ENCODE measurements around the gene CHSY1. TPM values are rescaled to one million over a fixed set of nuclear protein-coding genes. Genes with fewer than 3 reads are reported as not detected.

The CHSY1 gene
- total and polyA plus RNA-seq, 10 of the 15 experiments (the other 5 are each of a cell fraction or from before 2014, with no cell fraction given) = 1.4 to 31.2 (median 10.5) TPM

DNA sequence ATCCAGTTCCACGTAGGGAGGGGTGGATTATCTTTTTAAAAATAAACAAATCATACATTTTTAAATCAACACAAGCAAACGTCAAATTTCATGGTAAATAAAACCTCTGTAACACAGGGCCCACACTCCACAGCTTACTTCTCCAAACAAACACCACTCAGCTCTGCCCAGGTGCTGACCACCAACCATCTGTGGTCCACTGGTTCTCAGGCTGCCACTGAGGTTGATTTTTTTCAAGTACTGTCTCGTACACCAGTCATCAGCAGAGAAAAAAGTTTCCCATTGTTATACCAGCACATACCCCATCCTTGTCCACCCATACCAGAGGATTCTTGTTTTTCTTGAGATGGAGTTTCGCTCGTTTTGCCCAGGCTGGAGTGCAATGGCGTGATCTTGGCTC lies 32.4 kb downstream of the CHSY1 start:
- ChIA-PET CTCF (no interaction called here), RAD21 (ENCODE audit: unreplicated experiment) (no interaction called here), POLR2A (no interaction called here), SMC1A (ENCODE audit: uncharacterized antibody, unreplicated experiment) (no interaction called here)
- Histone ChIP-seq H3K4me2 (ENCODE audit: control insufficient read depth, insufficient read depth) (no peak overlapping the region), H3K4me3 (no peak overlapping the region), H3K79me2 (ENCODE audit: control insufficient read depth, insufficient read depth, low read length) (peaks cover 39% of the 10 kb centered on the region), H3K27me3 (replicated peaks in 1 of 2; ENCODE audit: control insufficient read depth in 2 of 2, insufficient read depth in 2 of 2, low read length in 1 of 2) (no peaks in the 10 kb centered on the region), H2AFZ (ENCODE audit: control insufficient read depth, low read depth, low read length) (no peak overlapping the region), H3K9me3 (replicated peaks; ENCODE audit: control insufficient read depth, insufficient read depth, low read length) (no peaks in the 10 kb centered on the region), H3K27ac (ENCODE audit: control insufficient read depth, insufficient read depth) (no peak overlapping the region), H3K36me3 (ENCODE audit: control insufficient read depth in 2 of 2, insufficient read depth in 2 of 2, low read length in 1 of 2) (peaks cover 0 to 6% of the 10 kb centered on the region in 2 experiments; a peak in 2 of 4 replicates), H3K4me1 (ENCODE audit: control insufficient read depth, insufficient read depth, low read length) (no peaks in the 10 kb centered on the region), H3K9ac (ENCODE audit: control insufficient read depth, insufficient read depth, low read length) (no peak overlapping the region), H4K20me1 (ENCODE audit: control insufficient read depth, insufficient read depth) (peaks cover 3% of the 10 kb centered on the region; the same call in 1 of the 2 replicates)
- in situ Hi-C loops (cut with MboI) = no loop called here
- TF ChIP-seq, protein P1, sequence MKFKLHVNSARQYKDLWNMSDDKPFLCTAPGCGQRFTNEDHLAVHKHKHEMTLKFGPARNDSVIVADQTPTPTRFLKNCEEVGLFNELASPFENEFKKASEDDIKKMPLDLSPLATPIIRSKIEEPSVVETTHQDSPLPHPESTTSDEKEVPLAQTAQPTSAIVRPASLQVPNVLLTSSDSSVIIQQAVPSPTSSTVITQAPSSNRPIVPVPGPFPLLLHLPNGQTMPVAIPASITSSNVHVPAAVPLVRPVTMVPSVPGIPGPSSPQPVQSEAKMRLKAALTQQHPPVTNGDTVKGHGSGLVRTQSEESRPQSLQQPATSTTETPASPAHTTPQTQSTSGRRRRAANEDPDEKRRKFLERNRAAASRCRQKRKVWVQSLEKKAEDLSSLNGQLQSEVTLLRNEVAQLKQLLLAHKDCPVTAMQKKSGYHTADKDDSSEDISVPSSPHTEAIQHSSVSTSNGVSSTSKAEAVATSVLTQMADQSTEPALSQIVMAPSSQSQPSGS (IDR thresholded peaks at IDR 0.05; ENCODE audit: low read length) = no peak
- TF ChIP-seq, protein P2, sequence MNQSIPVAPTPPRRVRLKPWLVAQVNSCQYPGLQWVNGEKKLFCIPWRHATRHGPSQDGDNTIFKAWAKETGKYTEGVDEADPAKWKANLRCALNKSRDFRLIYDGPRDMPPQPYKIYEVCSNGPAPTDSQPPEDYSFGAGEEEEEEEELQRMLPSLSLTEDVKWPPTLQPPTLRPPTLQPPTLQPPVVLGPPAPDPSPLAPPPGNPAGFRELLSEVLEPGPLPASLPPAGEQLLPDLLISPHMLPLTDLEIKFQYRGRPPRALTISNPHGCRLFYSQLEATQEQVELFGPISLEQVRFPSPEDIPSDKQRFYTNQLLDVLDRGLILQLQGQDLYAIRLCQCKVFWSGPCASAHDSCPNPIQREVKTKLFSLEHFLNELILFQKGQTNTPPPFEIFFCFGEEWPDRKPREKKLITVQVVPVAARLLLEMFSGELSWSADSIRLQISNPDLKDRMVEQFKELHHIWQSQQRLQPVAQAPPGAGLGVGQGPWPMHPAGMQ (IDR thresholded peaks at IDR 0.05; ENCODE audit: borderline replicate concordance) = no peak
- TF ChIP-seq SP1 (IDR thresholded peaks at IDR 0.05; ENCODE audit: low read depth, low read length) (no peak), YY1 (IDR thresholded peaks at IDR 0.05; ENCODE audit: low read depth, low read length) (no peak), TARDBP (IDR thresholded peaks at IDR 0.05; ENCODE audit: borderline replicate concordance) (no peak), NBN (IDR thresholded peaks at IDR 0.05) (no peak), IKZF1 (conservative IDR thresholded peaks at IDR 0.05) (no peak), BMI1 (IDR thresholded peaks at IDR 0.05; ENCODE audit: borderline replicate concordance) (no peak), TAF1 (IDR thresholded peaks at IDR 0.05; ENCODE audit: borderline replicate concordance, low read depth, low read length) (no peak), POLR2A (IDR thresholded peaks at IDR 0.05; ENCODE audit: low read depth, low read length) (no peak), MEF2A (IDR thresholded peaks at IDR 0.05; ENCODE audit: insufficient read depth, low read depth, low read length) (no peak), CREB1 (IDR thresholded peaks at IDR 0.05; ENCODE audit: low read depth) (no peak), CHD2 (IDR thresholded peaks at IDR 0.05; ENCODE audit: borderline replicate concordance, low read depth, low read length) (no peak), ATF7 (IDR thresholded peaks at IDR 0.05; ENCODE audit: low read depth) (no peak), SMC3 (IDR thresholded peaks at IDR 0.05; ENCODE audit: borderline replicate concordance, low read length) (no peak)
- TF ChIP-seq, protein P3, sequence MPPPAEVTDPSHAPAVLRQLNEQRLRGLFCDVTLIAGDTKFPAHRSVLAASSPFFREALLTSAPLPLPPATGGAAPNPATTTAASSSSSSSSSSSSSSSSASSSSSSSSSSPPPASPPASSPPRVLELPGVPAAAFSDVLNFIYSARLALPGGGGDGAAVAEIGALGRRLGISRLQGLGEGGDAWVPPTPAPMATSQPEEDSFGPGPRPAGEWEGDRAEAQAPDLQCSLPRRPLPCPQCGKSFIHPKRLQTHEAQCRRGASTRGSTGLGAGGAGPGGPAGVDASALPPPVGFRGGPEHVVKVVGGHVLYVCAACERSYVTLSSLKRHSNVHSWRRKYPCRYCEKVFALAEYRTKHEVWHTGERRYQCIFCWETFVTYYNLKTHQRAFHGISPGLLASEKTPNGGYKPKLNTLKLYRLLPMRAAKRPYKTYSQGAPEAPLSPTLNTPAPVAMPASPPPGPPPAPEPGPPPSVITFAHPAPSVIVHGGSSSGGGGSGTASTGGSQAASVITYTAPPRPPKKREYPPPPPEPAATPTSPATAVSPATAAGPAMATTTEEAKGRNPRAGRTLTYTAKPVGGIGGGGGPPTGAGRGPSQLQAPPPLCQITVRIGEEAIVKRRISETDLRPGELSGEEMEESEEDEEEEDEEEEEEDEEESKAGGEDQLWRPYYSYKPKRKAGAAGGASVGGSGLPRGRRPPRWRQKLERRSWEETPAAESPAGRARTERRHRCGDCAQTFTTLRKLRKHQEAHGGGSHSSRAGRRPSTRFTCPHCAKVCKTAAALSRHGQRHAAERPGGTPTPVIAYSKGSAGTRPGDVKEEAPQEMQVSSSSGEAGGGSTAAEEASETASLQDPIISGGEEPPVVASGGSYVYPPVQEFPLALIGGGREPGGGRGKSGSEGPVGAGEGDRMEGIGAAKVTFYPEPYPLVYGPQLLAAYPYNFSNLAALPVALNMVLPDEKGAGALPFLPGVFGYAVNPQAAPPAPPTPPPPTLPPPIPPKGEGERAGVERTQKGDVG (CRISPR knock-in tag; IDR thresholded peaks at IDR 0.05) = no peak
- TF ChIP-seq, protein P4, sequence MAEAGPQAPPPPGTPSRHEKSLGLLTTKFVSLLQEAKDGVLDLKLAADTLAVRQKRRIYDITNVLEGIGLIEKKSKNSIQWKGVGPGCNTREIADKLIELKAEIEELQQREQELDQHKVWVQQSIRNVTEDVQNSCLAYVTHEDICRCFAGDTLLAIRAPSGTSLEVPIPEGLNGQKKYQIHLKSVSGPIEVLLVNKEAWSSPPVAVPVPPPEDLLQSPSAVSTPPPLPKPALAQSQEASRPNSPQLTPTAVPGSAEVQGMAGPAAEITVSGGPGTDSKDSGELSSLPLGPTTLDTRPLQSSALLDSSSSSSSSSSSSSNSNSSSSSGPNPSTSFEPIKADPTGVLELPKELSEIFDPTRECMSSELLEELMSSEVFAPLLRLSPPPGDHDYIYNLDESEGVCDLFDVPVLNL (IDR thresholded peaks at IDR 0.05; ENCODE audit: low read depth, low read length) = no peak
- TF ChIP-seq, protein P5, sequence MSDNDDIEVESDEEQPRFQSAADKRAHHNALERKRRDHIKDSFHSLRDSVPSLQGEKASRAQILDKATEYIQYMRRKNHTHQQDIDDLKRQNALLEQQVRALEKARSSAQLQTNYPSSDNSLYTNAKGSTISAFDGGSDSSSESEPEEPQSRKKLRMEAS (IDR thresholded peaks at IDR 0.05; ENCODE audit: low read depth, low read length) = no peak
- intact Hi-C loops (cut with micrococcal nuclease; ENCODE audit: unreplicated experiment) = no loop called here
- no TSS peak for BruUV-seq (replicated peaks)
- no peak for FAIRE-seq
- no peak for ATAC-seq
- WGBS (ENCODE audit: insufficient coverage, insufficient replicate concordance, low lambda C conversion rate, missing lambda C conversion rate) = 73% methylated on average over 6 of the region's 6 CpGs
- no peak for DNase-seq (ENCODE audit: low read depth, low spot score)

All from GM12878 (cell line).